Nucleus accumbens (tissue), 56 donors: ENCODE data around the gene NDUFAF8.

Experiments used
- DNase-seq, 56 donors: peaks; one replicate each; lab custom pipeline; 2025; lab: John Stamatoyannopoulos, UW

The NDUFAF8 gene

GRCh38 chr17:81287741-81288430 lies 48.8 kb downstream of the NDUFAF8 start:
- no peak for DNase-seq

- DNase-seq = no peak
Measured at GRCh38 chr17:81288715-81289114, 49.6 kb downstream of the NDUFAF8 start.

GRCh38 chr17:81289627-81290026 lies 50.5 kb downstream of the NDUFAF8 start:
- no peak for DNase-seq

GRCh38 chr17:81290230-81290629 lies 51.1 kb downstream of the NDUFAF8 start:
- no peak for DNase-seq
